ENCODE data around the gene CCDC127. TPM values are rescaled to one million over a fixed set of nuclear protein-coding genes. Genes with fewer than 3 reads are reported as not detected.

CCDC127 gene
- total and polyA plus RNA-seq, 2 donors, result 3.4 to 3.9 TPM

DNA sequence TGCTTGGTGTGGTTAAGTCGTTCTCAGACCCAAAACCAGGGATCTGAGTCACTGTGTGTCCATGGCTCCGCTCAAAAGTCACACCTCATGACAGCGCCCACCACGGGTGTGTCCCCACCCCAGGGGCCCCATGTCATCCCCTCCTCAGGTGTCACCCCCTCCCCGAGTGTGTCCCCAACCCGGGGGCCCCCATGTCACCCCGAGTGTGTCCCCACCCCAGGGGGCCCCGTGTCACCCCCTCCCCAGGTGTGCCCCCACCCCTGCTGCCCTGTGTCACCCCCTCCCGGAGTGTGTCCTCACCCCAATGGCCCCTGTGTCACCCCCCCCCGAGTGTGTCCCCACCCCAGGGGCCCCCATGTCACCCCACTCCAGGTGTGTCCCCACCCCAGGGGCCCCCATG, 21.6 kb downstream of the CCDC127 start:
- WGBS, result 77% methylated on average over 10 of the region's 10 CpGs

DNA sequence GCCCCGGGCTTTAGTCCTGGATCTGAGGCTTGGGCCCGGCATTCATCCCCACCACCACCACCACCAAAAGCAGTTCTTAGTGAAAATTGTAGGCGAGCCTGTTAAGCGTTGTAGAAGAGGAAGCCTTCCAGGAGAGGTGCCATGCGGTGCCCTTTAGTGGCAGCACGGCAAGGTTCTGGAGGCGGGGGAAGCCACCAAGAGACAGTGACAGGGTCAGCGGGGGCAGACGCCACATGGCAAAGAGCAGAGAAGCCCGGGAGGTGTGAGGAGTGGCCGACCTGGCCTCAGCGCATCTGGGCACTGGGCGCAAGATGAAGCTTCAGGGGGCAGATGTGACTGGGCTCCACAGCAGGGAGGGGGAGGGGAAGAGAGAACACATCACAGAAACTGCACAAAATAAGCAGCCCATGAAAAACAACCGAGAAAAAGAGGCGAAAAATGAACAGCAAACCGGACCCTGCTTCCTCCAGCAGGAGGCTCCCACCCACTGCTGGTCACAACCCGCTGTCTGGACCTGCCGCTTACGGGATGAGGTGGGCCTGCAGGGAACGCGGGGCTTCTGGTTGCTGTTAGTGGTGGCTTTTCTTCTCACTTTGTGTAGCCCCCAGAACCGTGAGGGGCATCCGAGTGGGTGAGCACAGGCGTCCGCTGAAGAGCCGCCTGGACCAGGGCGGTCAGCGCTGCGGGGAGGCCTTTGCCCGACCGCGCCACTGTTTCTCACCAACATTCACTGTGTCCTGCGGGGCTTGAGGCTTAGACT, 22.4 kb downstream of the CCDC127 start:
- 91% methylated on average over 33 of the region's 33 CpGs for WGBS
- Histone ChIP-seq H3K36me3 (ENCODE audit: control insufficient read depth in 2 of 2, insufficient read depth in 2 of 2, low read length in 1 of 2) (peaks cover 3 to 7% of the 10 kb centered on the region in 2 donors), H3K27me3 (ENCODE audit: control insufficient read depth in 2 of 2, insufficient read depth in 1 of 2, low read length in 1 of 2) (peaks cover 0 to 2% of the 10 kb centered on the region in 2 donors), H3K4me3 (ENCODE audit: low read length in 2 of 2) (no peak overlapping the region), H3K9me3 (ENCODE audit: control insufficient read depth in 2 of 2, insufficient read depth in 1 of 2, low read length in 1 of 2) (no peaks in the 10 kb centered on the region), H3K27ac (ENCODE audit: low read depth in 1 of 2, low read length in 1 of 2) (no peak overlapping the region), H3K4me1 (ENCODE audit: control insufficient read depth in 2 of 2, insufficient read depth in 2 of 2, low read length in 2 of 2) (peaks cover 8 to 40% of the 10 kb centered on the region in 2 donors)
- no peak for DNase-seq (ENCODE audit: low read depth in 6 of 9, low spot score in 9 of 9)

More for the DNA sequence above, 21.6 kb downstream of the CCDC127 start:
- peaks cover 3 to 7% of the 10 kb centered on the region in 2 donors for H3K36me3 ChIP-seq (ENCODE audit: control insufficient read depth in 2 of 2, insufficient read depth in 2 of 2, low read length in 1 of 2)
- H3K9me3 ChIP-seq (ENCODE audit: control insufficient read depth in 2 of 2, insufficient read depth in 1 of 2, low read length in 1 of 2), result no peaks in the 10 kb centered on the region
- peaks cover 10 to 38% of the 10 kb centered on the region in 2 donors for H3K4me1 ChIP-seq (ENCODE audit: control insufficient read depth in 2 of 2, insufficient read depth in 2 of 2, low read length in 2 of 2)
- no peak overlapping the region for H3K4me3 ChIP-seq (ENCODE audit: low read length in 2 of 2)
- H3K27ac ChIP-seq (ENCODE audit: low read depth in 1 of 2, low read length in 1 of 2), result no peak overlapping the region
- H3K27me3 ChIP-seq (ENCODE audit: control insufficient read depth in 2 of 2, insufficient read depth in 1 of 2, low read length in 1 of 2), result peaks cover 0 to 2% of the 10 kb centered on the region in 2 donors
- no peak for DNase-seq (ENCODE audit: low read depth in 6 of 9, low spot score in 9 of 9)

DNA sequence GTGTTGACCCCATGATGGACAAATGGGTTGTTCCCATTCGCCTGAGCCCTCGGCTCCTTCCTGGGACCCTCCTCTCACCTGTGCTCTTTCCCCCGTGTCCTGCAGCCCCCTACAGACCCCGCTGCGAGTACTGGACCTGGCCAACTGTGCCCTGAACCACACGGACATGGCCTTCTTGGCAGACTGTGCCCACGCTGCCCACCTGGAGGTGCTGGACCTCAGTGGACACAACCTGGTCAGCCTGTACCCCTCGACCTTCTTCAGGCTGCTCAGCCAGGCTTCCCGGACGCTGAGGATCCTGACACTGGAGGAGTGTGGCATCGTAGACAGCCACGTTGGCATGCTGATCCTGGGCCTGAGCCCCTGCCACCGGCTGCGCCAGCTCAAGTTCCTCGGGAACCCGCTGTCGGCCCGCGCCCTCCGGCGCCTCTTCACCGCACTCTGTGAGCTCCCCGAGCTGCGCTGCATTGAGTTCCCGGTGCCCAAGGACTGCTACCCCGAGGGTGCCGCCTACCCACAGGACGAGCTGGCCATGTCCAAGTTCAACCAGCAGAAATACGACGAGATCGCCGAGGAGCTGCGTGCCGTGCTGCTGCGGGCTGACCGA, 23.2 kb downstream of the CCDC127 start:
- Histone ChIP-seq H3K4me3 (ENCODE audit: low read length in 2 of 2) (no peak overlapping the region), H3K4me1 (ENCODE audit: control insufficient read depth in 2 of 2, insufficient read depth in 2 of 2, low read length in 2 of 2) (peaks cover 6 to 42% of the 10 kb centered on the region in 2 donors), H3K27me3 (ENCODE audit: control insufficient read depth in 2 of 2, insufficient read depth in 1 of 2, low read length in 1 of 2) (peaks cover 0 to 2% of the 10 kb centered on the region in 2 donors), H3K9me3 (ENCODE audit: control insufficient read depth in 2 of 2, insufficient read depth in 1 of 2, low read length in 1 of 2) (no peaks in the 10 kb centered on the region), H3K27ac (ENCODE audit: low read depth in 1 of 2, low read length in 1 of 2) (no peak overlapping the region), H3K36me3 (ENCODE audit: control insufficient read depth in 2 of 2, insufficient read depth in 2 of 2, low read length in 1 of 2) (peaks cover 3 to 7% of the 10 kb centered on the region in 2 donors)
- no peak for DNase-seq (ENCODE audit: low read depth in 6 of 9, low spot score in 9 of 9)
- 97% methylated on average over 36 of the region's 36 CpGs for WGBS

DNA sequence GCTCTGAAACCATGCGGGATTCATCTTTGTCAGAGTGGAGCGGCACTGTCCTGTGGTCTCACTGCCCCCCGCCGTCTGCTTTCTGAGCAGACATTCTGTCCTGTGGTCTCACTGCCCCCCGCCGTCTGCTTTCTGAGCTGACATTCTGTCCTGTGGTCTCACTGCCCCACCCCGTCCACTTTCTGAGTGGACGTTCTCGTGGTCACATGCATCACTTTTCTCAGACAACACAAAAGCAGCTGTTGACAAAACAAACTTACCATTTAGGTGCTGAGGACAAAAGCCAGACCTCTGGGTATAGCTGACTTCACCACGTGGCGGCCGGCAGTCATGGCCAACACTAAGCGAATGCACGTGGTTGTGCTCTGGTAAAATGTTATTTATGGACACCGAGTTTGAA, 23.9 kb downstream of the CCDC127 start:
- DNase-seq (ENCODE audit: low read depth in 6 of 9, low spot score in 9 of 9), result no peak
- 95% methylated on average over 15 of the region's 15 CpGs for WGBS
- no peak overlapping the region for H3K4me3 ChIP-seq (ENCODE audit: low read length in 2 of 2)
- H3K36me3 ChIP-seq (ENCODE audit: control insufficient read depth in 2 of 2, insufficient read depth in 2 of 2, low read length in 1 of 2), result peaks cover 3 to 6% of the 10 kb centered on the region in 2 donors
- peaks cover 6 to 46% of the 10 kb centered on the region in 2 donors for H3K4me1 ChIP-seq (ENCODE audit: control insufficient read depth in 2 of 2, insufficient read depth in 2 of 2, low read length in 2 of 2)
- peaks cover 0 to 2% of the 10 kb centered on the region in 2 donors for H3K27me3 ChIP-seq (ENCODE audit: control insufficient read depth in 2 of 2, insufficient read depth in 1 of 2, low read length in 1 of 2)
- no peak overlapping the region for H3K27ac ChIP-seq (ENCODE audit: low read depth in 1 of 2, low read length in 1 of 2)
- H3K9me3 ChIP-seq (ENCODE audit: control insufficient read depth in 2 of 2, insufficient read depth in 1 of 2, low read length in 1 of 2), result no peaks in the 10 kb centered on the region

DNA sequence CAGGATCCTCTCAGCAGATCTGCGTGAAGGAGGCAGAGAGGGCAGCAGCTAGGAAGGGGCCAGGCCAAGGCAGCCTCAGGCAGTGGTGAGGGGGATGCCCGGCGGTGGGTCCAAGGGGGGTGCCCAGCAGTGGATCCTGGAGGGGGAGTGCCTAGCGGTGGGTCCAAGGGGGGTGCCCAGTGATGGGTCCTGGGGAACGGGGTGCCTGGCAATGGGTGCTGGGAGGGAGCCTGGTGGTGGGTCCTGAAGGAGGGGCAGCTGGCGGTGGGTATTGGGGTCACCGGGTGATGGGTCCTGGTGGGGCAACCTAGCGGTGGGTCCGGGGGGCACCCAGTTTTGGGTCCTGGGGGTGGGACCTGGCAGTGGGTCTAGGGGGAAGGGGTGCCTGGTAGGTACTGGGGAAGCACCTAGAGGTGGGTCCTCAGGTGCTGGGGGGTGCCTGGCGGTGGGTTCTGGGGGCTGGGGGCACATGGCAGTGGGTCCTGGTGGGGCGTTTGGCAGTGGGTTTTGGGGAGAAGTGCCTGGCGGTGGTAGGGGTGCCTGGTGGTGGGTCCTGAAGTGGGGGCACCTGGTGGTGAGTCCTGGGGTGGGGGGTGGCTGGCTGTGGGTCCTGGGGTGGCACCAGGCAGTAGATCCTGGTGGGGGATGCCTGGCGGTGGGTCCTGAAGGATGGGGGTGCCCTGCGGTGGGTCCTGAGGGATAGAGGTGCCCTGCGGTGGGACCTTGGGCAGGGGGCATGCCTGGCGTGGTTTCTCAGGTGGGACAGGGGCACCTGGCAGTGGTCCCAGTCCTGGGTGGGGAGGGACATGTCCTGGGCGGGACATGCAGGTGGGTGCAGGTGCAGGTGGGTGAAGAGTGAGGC, 24.8 kb downstream of the CCDC127 start:
- H3K4me1 ChIP-seq (ENCODE audit: control insufficient read depth in 2 of 2, insufficient read depth in 2 of 2, low read length in 2 of 2), result peaks cover 13 to 55% of the 10 kb centered on the region in 2 donors

DNA sequence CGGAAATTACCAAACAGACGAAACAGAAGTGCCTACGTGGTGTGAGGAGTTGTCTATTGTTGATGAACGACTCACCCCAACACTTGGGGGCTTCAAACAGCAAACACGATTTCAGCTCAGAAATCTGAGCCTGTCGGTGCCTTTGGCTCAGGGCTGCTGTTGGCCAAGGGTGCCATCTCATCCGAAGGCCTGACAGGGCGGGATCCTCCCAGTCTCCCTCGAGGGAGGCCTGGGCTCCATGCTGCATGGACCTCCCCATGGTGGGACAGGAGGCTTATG, 25.3 kb downstream of the CCDC127 start:
- no peak for DNase-seq (ENCODE audit: low read depth in 6 of 9, low spot score in 9 of 9)
- Histone ChIP-seq H3K27me3 (ENCODE audit: control insufficient read depth in 2 of 2, insufficient read depth in 1 of 2, low read length in 1 of 2) (peaks cover 0 to 4% of the 10 kb centered on the region in 2 donors), H3K27ac (ENCODE audit: low read depth in 1 of 2, low read length in 1 of 2) (no peak overlapping the region), H3K4me3 (ENCODE audit: low read length in 2 of 2) (no peak overlapping the region), H3K9me3 (ENCODE audit: control insufficient read depth in 2 of 2, insufficient read depth in 1 of 2, low read length in 1 of 2) (no peaks in the 10 kb centered on the region), H3K36me3 (ENCODE audit: control insufficient read depth in 2 of 2, insufficient read depth in 2 of 2, low read length in 1 of 2) (peaks cover 0 to 3% of the 10 kb centered on the region in 2 donors), H3K4me1 (ENCODE audit: control insufficient read depth in 2 of 2, insufficient read depth in 2 of 2, low read length in 2 of 2) (peaks cover 13 to 57% of the 10 kb centered on the region in 2 donors)
- 84% methylated on average over 9 of the region's 9 CpGs for WGBS

More for the DNA sequence above, 24.8 kb downstream of the CCDC127 start:
- Histone ChIP-seq H3K27ac (ENCODE audit: low read depth in 1 of 2, low read length in 1 of 2) (no peak overlapping the region), H3K4me3 (ENCODE audit: low read length in 2 of 2) (no peak overlapping the region), H3K9me3 (ENCODE audit: control insufficient read depth in 2 of 2, insufficient read depth in 1 of 2, low read length in 1 of 2) (no peaks in the 10 kb centered on the region), H3K36me3 (ENCODE audit: control insufficient read depth in 2 of 2, insufficient read depth in 2 of 2, low read length in 1 of 2) (peaks cover 0 to 3% of the 10 kb centered on the region in 2 donors), H3K27me3 (ENCODE audit: control insufficient read depth in 2 of 2, insufficient read depth in 1 of 2, low read length in 1 of 2) (peaks cover 0 to 2% of the 10 kb centered on the region in 2 donors)
- no peak for DNase-seq (ENCODE audit: low read depth in 6 of 9, low spot score in 9 of 9)
- 90% methylated on average over 17 of the region's 17 CpGs for WGBS

DNA sequence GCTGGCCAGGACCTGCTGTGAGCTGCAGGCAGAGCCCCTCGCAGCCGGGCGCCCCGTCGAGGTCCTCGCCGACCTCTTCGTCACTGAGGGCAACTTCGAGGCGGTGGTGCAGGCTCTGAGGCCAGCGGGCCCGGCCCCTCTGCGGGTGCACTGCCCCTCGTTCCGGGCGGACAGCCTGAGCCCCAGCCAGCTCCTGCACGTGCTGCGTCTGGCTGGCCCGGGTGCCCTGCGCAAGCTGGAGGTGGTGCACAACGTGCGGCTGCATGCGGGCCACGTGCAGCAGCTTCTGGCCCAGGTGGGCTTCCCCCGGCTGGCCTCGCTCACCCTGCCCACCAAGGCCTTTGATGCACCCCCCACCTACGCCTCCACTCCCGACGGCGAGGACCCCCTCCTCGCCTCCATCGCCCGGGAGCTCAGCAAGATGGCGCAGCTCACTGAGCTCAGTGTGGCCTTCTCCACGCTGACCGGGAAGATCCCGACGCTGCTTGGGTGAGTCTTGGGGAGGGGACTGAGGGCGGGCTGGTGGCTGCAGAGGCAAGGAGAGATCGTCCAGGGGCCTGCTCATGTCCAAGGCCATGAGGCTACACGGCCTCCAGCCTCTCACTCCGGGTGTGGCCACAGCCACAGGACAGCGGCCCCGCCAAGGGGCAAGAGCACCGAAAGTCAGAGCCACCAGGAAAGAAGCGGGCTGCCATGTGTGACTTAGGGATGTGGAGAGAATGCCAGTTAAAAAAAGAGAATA, 25.8 kb downstream of the CCDC127 start:
- no peak overlapping the region for H3K27ac ChIP-seq (ENCODE audit: low read depth in 1 of 2, low read length in 1 of 2)
- H3K9me3 ChIP-seq (ENCODE audit: control insufficient read depth in 2 of 2, insufficient read depth in 1 of 2, low read length in 1 of 2), result no peaks in the 10 kb centered on the region
- DNase-seq (ENCODE audit: low read depth in 6 of 9, low spot score in 9 of 9), result no peak
- 96% methylated on average over 46 of the region's 46 CpGs for WGBS
- peaks cover 0 to 4% of the 10 kb centered on the region in 2 donors for H3K27me3 ChIP-seq (ENCODE audit: control insufficient read depth in 2 of 2, insufficient read depth in 1 of 2, low read length in 1 of 2)
- H3K36me3 ChIP-seq (ENCODE audit: control insufficient read depth in 2 of 2, insufficient read depth in 2 of 2, low read length in 1 of 2), result peaks cover 0 to 3% of the 10 kb centered on the region in 2 donors
- peak overlapping the region in 1 of 2 donors; percentile 50 for H3K4me3 ChIP-seq (ENCODE audit: low read length in 2 of 2)
- H3K4me1 ChIP-seq (ENCODE audit: control insufficient read depth in 2 of 2, insufficient read depth in 2 of 2, low read length in 2 of 2), result peaks cover 13 to 57% of the 10 kb centered on the region in 2 donors

DNA sequence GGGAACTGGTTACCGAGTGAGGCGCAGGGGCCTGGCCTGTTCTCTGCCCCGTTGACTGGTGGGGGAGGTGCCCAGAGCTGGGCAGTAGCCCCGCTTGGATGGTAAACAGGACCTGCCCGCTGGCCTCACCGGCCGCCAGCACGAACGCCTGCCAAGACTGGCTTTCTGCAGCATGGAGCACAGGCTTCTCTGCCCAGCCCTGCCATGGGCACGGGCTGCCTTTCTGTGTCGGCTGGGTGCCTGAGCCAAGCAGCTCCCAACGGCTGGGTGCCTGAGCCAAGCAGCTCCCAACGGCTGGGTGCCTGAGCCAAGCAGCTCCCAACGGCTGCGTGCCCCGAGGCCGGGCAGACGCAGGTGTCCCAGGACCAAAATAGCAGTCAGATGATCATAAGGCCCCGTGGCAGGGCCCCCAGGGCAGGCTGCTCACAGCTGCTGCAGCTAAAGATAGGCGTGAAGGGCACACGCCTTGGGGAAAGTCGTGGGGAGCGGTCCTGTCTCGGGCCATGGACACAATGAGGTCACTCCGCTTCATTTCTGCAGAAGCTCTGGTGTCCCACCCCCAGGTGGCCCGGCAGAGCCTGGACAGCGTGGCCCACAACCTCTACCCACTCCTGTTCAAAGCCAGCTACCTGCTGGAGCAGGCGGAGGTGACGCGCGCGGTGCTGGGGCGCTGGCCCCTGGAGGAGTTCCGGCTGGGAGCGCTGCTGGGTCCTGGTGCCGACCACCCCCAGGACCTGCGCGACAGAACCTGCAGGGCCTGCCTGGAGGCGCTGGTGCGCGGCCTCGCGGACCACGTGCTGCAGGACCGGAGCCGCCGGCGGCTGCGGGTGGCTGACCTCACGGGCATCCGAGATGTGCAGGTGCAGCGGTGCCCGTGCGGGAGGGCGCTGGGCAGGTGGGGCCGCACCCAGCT, 26.7 kb downstream of the CCDC127 start, which contains the start of gene LRRC14B:
Gene LRRC14B, plus strand, starts transcription at position 460 of the 913 bp plus-strand sequence. Its CDS starts 44 bp downstream, at position 504.
- H3K27ac ChIP-seq (ENCODE audit: low read depth in 1 of 2, low read length in 1 of 2), result peak within 1 kb of the TSS; percentile 66 to 86
- H3K4me3 ChIP-seq (ENCODE audit: low read length in 2 of 2), result peak within 1 kb of the TSS; percentile 47 to 50
- H3K36me3 ChIP-seq (ENCODE audit: control insufficient read depth in 2 of 2, insufficient read depth in 2 of 2, low read length in 1 of 2), result peaks cover 0 to 3% of the 10 kb centered on the region in 2 donors
- H3K4me1 ChIP-seq (ENCODE audit: control insufficient read depth in 2 of 2, insufficient read depth in 2 of 2, low read length in 2 of 2), result peaks cover 13 to 57% of the 10 kb centered on the region in 2 donors
- DNase-seq (ENCODE audit: low read depth in 6 of 9, low spot score in 9 of 9), result peak; percentile 32 to 83 (median 58)
- H3K27me3 ChIP-seq (ENCODE audit: control insufficient read depth in 2 of 2, insufficient read depth in 1 of 2, low read length in 1 of 2), result peaks cover 0 to 4% of the 10 kb centered on the region in 2 donors
- 25% methylated on average over 56 of the region's 56 CpGs for WGBS
- H3K9me3 ChIP-seq (ENCODE audit: control insufficient read depth in 2 of 2, insufficient read depth in 1 of 2, low read length in 1 of 2), result no peaks in the 10 kb centered on the region

Measured in thymus (tissue), 11 donors.